Right atrium auricular region (tissue), 2 donors: ENCODE measurements around the gene LAMP5. TPM values are rescaled to one million over a fixed set of nuclear protein-coding genes. Genes with fewer than 3 reads are reported as not detected.

Experiments
- DNase-seq: peaks from one replicate; pipeline ENCODE4 v3.0.0-alpha.2; 2019; ENCODE audit warnings: low spot score
- H3K27ac ChIP-seq, 2 donors: fragments of 200-600 bp; sonication (generic); 1 replicate in 1 of 2; 2 replicates in 1 of 2; pipeline ENCODE4 v1.5.1; 2016 to 2019
- H3K27me3 ChIP-seq, 2 donors: fragments of 200-600 bp; sonication (generic); one replicate each; pipeline versions ENCODE4 v1.5.1 to v1.6.0; 2017 to 2019
- H3K36me3 ChIP-seq: fragments of 200-600 bp; sonication (generic); one replicate; pipeline ENCODE4 v1.5.1; 2016
- H3K4me1 ChIP-seq, 2 donors: fragments of 200-600 bp; sonication (generic); one replicate each; pipeline versions ENCODE4 v1.5.1 to v1.6.0; 2017 to 2019
- H3K4me3 ChIP-seq, 2 donors: fragments of 200-600 bp; sonication (generic); 1 replicate in 1 of 2; 2 replicates in 1 of 2; pipeline ENCODE4 v1.5.1; 2017 to 2019; ENCODE audit warnings: mild to moderate bottlenecking in 1 of 2, moderate library complexity in 1 of 2
- H3K9me3 ChIP-seq, 2 donors: fragments of 200-600 bp; sonication (generic); one replicate each; pipeline ENCODE4 v1.5.1; 2019
- CTCF ChIP-seq, 2 donors: fragments of 200-600 bp; sonication (generic); IDR thresholded peaks; one replicate each; pipeline ENCODE4 v1.5.1; 2019; ENCODE audit warnings: antibody characterized with exemption in 2 of 2
- total RNA-seq, 2 donors: library from RNA; depleted of rRNA; stranded (reverse); fragments of >200 nt; gene quantifications; one replicate each; pipeline ENCODE4 v1.1.0, GENCODE V29; 2016

LAMP5 gene
- total RNA-seq, 2 donors from 2014 or later: not detected

- DNase-seq: no peak
- no peaks in the 10 kb centered on the region for H3K27me3 ChIP-seq
- H3K27ac ChIP-seq: no peak overlapping the region
- no peak overlapping the region for H3K4me3 ChIP-seq
- no peaks in the 10 kb centered on the region for H3K9me3 ChIP-seq
- no peak for TF ChIP-seq CTCF (IDR thresholded peaks at IDR 0.05)
- no peaks in the 10 kb centered on the region for H3K4me1 ChIP-seq
- no peaks in the 10 kb centered on the region for H3K36me3 ChIP-seq
Observed at GRCh38 chr20:9573335-9574151, 59.2 kb downstream of the LAMP5 start.

GRCh38 chr20:9574181-9574580, 59.8 kb downstream of the LAMP5 start:
- no peaks in the 10 kb centered on the region for H3K27me3 ChIP-seq
- no peak for TF ChIP-seq CTCF (IDR thresholded peaks at IDR 0.05)
- no peaks in the 10 kb centered on the region for H3K4me1 ChIP-seq
- H3K9me3 ChIP-seq: no peaks in the 10 kb centered on the region
- DNase-seq: no peak
- no peak overlapping the region for H3K4me3 ChIP-seq
- H3K27ac ChIP-seq: no peak overlapping the region
- no peaks in the 10 kb centered on the region for H3K36me3 ChIP-seq

- no peak for TF ChIP-seq CTCF (IDR thresholded peaks at IDR 0.05)
- Histone ChIP-seq H3K4me3 (no peak overlapping the region), H3K27me3 (no peaks in the 10 kb centered on the region), H3K27ac (no peak overlapping the region), H3K36me3 (no peaks in the 10 kb centered on the region), H3K4me1 (no peaks in the 10 kb centered on the region), H3K9me3 (no peaks in the 10 kb centered on the region)
- DNase-seq: no peak
Observed at GRCh38 chr20:9574776-9575175, 60.4 kb downstream of the LAMP5 start.

- TF ChIP-seq CTCF (IDR thresholded peaks at IDR 0.05): no peak
- H3K27me3 ChIP-seq: no peaks in the 10 kb centered on the region
- no peaks in the 10 kb centered on the region for H3K36me3 ChIP-seq
- H3K4me3 ChIP-seq: no peak overlapping the region
- no peak for DNase-seq
- H3K27ac ChIP-seq: no peak overlapping the region
- no peaks in the 10 kb centered on the region for H3K9me3 ChIP-seq
- no peaks in the 10 kb centered on the region for H3K4me1 ChIP-seq
Observed at GRCh38 chr20:9575836-9576235, 61.4 kb downstream of the LAMP5 start.

GRCh38 chr20:9576695-9577094, 62.3 kb downstream of the LAMP5 start:
- H3K9me3 ChIP-seq: no peaks in the 10 kb centered on the region
- H3K4me1 ChIP-seq: no peaks in the 10 kb centered on the region
- no peaks in the 10 kb centered on the region for H3K27me3 ChIP-seq
- no peak for TF ChIP-seq CTCF (IDR thresholded peaks at IDR 0.05)
- H3K36me3 ChIP-seq: no peaks in the 10 kb centered on the region
- H3K27ac ChIP-seq: no peak overlapping the region
- no peak for DNase-seq
- no peak overlapping the region for H3K4me3 ChIP-seq

GRCh38 chr20:9577397-9577796, 63.0 kb downstream of the LAMP5 start:
- DNase-seq: no peak
- Histone ChIP-seq H3K4me1 (no peaks in the 10 kb centered on the region), H3K27ac (no peak overlapping the region), H3K9me3 (no peaks in the 10 kb centered on the region), H3K4me3 (no peak overlapping the region), H3K27me3 (no peaks in the 10 kb centered on the region), H3K36me3 (no peaks in the 10 kb centered on the region)
- no peak for TF ChIP-seq CTCF (IDR thresholded peaks at IDR 0.05)
